Stimulated activated CD4-positive, alpha-beta T cell treated with anti-CD3 and anti-CD28 coated beads, Interleukin-12 subunit alpha, Interleukin-12 subunit beta, amount 100 ng/mL, for 48 hours (primary cell): ENCODE results near the gene SLC25A51.

ENCODE experiments used
- DNase-seq, 3 donors: peaks; one replicate each; pipeline ENCODE4 v3.0.0-alpha.2; 2020; ENCODE audit warnings: low read depth in 2 of 3, low spot score in 1 of 3

Gene SLC25A51

DNA sequence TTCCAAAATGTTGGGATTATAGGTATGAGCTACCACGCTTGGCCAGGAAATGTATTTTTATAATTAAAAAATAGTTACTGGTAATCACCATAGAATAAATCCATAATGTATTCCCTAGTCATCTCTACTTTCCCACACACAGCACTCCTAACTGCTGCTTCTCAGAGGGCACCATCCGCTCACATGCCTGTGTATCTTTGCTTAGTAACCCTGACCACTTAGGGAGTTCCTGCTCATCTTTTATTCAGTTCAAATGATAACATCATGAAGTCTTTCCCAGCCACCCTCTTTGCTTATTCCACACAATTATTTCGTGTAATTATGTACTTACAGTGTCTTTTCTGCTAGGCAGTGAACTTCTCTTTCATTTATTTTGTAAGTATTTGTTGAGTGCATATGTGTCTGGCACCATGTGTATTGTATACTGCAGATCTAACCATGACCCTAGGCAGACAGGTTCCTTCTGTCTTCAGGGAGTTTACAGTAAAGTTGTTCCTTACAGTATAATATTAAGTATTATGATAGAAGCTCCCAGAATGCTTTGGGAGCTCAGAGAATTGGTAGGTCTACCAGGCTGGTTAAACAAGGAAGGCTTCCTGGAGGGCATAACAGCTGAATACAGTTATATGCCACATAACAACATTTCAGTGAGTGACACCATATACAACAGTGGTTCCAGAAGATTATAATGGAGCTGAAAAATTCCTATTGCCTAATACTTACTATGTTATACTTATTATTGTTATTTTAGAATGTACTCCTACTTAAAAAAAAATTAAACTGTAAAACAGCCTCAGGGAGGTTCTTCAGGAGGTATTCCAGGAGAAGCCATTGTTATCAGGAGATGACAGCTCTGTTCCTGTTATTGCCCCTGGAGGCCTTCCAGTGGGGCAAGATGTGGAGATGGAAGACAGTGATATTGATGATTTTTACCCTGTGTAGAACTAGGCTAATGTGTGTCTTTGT, 64.1 kb downstream of the SLC25A51 start:
- no peak for DNase-seq
